Measurements from ENCODE around the gene PODXL2. TPM values are rescaled to one million over a fixed set of nuclear protein-coding genes. Genes with fewer than 3 reads are reported as not detected.
"Not testable (repeated sequence)": the region's sequence is repeated elsewhere in the genome, so short reads cannot be mapped to it uniquely, and the experiment has no call there.

The PODXL2 gene
- total RNA-seq, 1 donor from 2014 or later: 3.3 TPM

DNA sequence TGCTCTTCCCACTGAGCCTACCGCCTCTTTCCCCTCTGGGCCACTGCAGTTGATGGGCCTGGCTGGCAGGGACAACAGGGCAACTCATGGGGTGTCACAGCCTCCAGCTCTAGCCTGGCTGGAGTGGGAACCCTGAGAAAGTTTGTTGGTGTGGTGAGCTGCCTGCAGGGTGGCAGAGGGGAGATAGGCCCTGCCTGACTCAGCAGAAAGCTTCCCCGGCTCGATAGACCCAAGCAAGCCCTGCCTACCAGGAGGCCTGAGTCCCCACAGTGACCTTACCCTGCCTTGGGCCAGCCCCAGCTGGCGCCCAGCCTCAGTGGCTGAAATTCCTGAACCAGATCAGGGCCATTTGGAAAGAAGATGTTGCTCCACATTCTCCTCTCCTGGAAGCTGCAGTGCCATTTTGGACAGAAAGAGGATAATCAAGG, 73.2 kb downstream of the PODXL2 start:
- TF ChIP-seq CTCF (IDR thresholded peaks at IDR 0.05): no peak
- CTCF ChIA-PET: no interaction called here
- H3K36me3 Mint-ChIP-seq (ENCODE audit: low read depth): no peaks in the 10 kb centered on the region
- H3K4me3 Mint-ChIP-seq: no peak overlapping the region
- H3K9me3 Mint-ChIP-seq: peaks cover 8% of the 10 kb centered on the region
- POLR2A ChIA-PET: no interaction called here
- peaks cover 19% of the 10 kb centered on the region for H3K4me1 Mint-ChIP-seq
- H3K27me3 Mint-ChIP-seq: no peaks in the 10 kb centered on the region
- intact Hi-C loops (cut with micrococcal nuclease): no loop called here
- ATAC-seq (ENCODE audit: low read depth) (no peak), DNase-seq (no peak)
- no peak overlapping the region for H3K27ac Mint-ChIP-seq

DNA sequence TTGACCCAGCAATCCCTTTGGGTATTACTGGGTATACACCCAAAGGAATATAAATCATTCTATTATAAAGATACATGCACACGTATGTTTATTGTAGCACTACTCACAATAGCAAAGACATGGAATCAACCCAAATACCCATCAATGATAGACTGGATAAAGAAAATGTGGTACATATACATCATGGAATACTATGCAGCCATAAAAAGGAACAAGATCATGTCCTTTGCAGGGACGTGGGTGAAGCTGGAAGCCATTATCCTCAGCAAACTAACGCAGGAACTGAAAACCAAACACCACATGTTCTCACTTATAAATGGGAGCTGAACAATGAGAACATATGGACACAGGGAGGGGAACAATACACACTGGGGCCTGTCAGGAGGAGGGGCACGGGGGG, 75.9 kb downstream of the PODXL2 start:
- H3K9me3 Mint-ChIP-seq; H3K27me3 Mint-ChIP-seq; intact Hi-C loops (cut with micrococcal nuclease); H3K4me3 Mint-ChIP-seq; DNase-seq; H3K4me1 Mint-ChIP-seq; H3K36me3 Mint-ChIP-seq (ENCODE audit: low read depth); ATAC-seq (ENCODE audit: low read depth); H3K27ac Mint-ChIP-seq; CTCF ChIA-PET: not testable (repeated sequence)
- POLR2A ChIA-PET: interaction anchor here (0.7 kb wide), 1 partner anchor 31 kb away, joined by 8 read pairs; no protein-coding TSS in a partner anchor

- H3K36me3 Mint-ChIP-seq (ENCODE audit: low read depth): no peaks in the 10 kb centered on the region
- CTCF ChIA-PET: interaction anchor here (0.5 kb wide), 1 partner anchor 596 kb away, joined by 4 read pairs; no protein-coding TSS in a partner anchor
- no peaks in the 10 kb centered on the region for H3K27me3 Mint-ChIP-seq
- no peak overlapping the region for H3K4me3 Mint-ChIP-seq
- peaks cover 5% of the 10 kb centered on the region for H3K4me1 Mint-ChIP-seq
- no peak for DNase-seq
- no peak for TF ChIP-seq CTCF (IDR thresholded peaks at IDR 0.05)
- POLR2A ChIA-PET: no interaction called here
- no peak overlapping the region for H3K27ac Mint-ChIP-seq
- ATAC-seq (ENCODE audit: low read depth): no peak
- H3K9me3 Mint-ChIP-seq: peaks cover 8% of the 10 kb centered on the region
- intact Hi-C loops (cut with micrococcal nuclease): no loop called here
These were observed 77.3 kb downstream of the PODXL2 start for GRCh38 chr3:127706312-127706711.

GRCh38 chr3:127706785-127707351, 77.9 kb downstream of the PODXL2 start:
- H3K4me3 Mint-ChIP-seq: no peak overlapping the region
- H3K27ac Mint-ChIP-seq: no peak overlapping the region
- intact Hi-C loops (cut with micrococcal nuclease): no loop called here
- no peak for TF ChIP-seq CTCF (IDR thresholded peaks at IDR 0.05)
- CTCF ChIA-PET: interaction anchor here (0.5 kb wide), 1 partner anchor 595 kb away, joined by 4 read pairs; no protein-coding TSS in a partner anchor
- no peak for DNase-seq
- peaks cover 5% of the 10 kb centered on the region for H3K4me1 Mint-ChIP-seq
- no peaks in the 10 kb centered on the region for H3K27me3 Mint-ChIP-seq
- no peak for ATAC-seq (ENCODE audit: low read depth)
- no peaks in the 10 kb centered on the region for H3K36me3 Mint-ChIP-seq (ENCODE audit: low read depth)
- POLR2A ChIA-PET: no interaction called here
- H3K9me3 Mint-ChIP-seq: peaks cover 8% of the 10 kb centered on the region

- H3K27ac Mint-ChIP-seq: no peak overlapping the region
- peaks cover 8% of the 10 kb centered on the region for H3K9me3 Mint-ChIP-seq
- no peak for TF ChIP-seq CTCF (IDR thresholded peaks at IDR 0.05)
- H3K27me3 Mint-ChIP-seq: no peaks in the 10 kb centered on the region
- ChIA-PET CTCF (no interaction called here), POLR2A (no interaction called here)
- no peak for ATAC-seq (ENCODE audit: low read depth)
- H3K36me3 Mint-ChIP-seq (ENCODE audit: low read depth): no peaks in the 10 kb centered on the region
- H3K4me1 Mint-ChIP-seq: peaks cover 5% of the 10 kb centered on the region
- intact Hi-C loops (cut with micrococcal nuclease): no loop called here
- DNase-seq: no peak
- H3K4me3 Mint-ChIP-seq: no peak overlapping the region
These were observed 78.9 kb downstream of the PODXL2 start for GRCh38 chr3:127707851-127708411.
